Right atrium auricular region (tissue), 2 donors: ENCODE results near the gene OTUD5. TPM values are rescaled to one million over a fixed set of nuclear protein-coding genes. Genes with fewer than 3 reads are reported as not detected.
"Not testable (repeated sequence)": the region's sequence is repeated elsewhere in the genome, so short reads cannot be mapped to it uniquely, and the experiment has no call there.

Source experiments
- DNase-seq: peaks from one replicate; pipeline ENCODE4 v3.0.0-alpha.2; 2019; ENCODE audit warnings: low spot score
- H3K27ac ChIP-seq, 2 donors: fragments of 200-600 bp; sonication (generic); 1 replicate in 1 of 2; 2 replicates in 1 of 2; pipeline ENCODE4 v1.5.1; 2016 to 2019
- H3K27me3 ChIP-seq, 2 donors: fragments of 200-600 bp; sonication (generic); one replicate each; pipeline versions ENCODE4 v1.5.1 to v1.6.0; 2017 to 2019
- H3K36me3 ChIP-seq: fragments of 200-600 bp; sonication (generic); one replicate; pipeline ENCODE4 v1.5.1; 2016
- H3K4me1 ChIP-seq, 2 donors: fragments of 200-600 bp; sonication (generic); one replicate each; pipeline versions ENCODE4 v1.5.1 to v1.6.0; 2017 to 2019
- H3K4me3 ChIP-seq, 2 donors: fragments of 200-600 bp; sonication (generic); 1 replicate in 1 of 2; 2 replicates in 1 of 2; pipeline ENCODE4 v1.5.1; 2017 to 2019; ENCODE audit warnings: mild to moderate bottlenecking in 1 of 2, moderate library complexity in 1 of 2
- H3K9me3 ChIP-seq, 2 donors: fragments of 200-600 bp; sonication (generic); one replicate each; pipeline ENCODE4 v1.5.1; 2019
- total RNA-seq, 2 donors: library from RNA; depleted of rRNA; stranded (reverse); fragments of >200 nt; gene quantifications; one replicate each; pipeline ENCODE4 v1.1.0, GENCODE V29; 2016
- TF ChIP-seq, protein P1 (sequence below), 2 donors: fragments of 200-600 bp; sonication (generic); IDR thresholded peaks; one replicate each; pipeline ENCODE4 v1.5.1; 2019; ENCODE audit warnings: antibody characterized with exemption in 2 of 2

OTUD5 gene
- total RNA-seq, 2 donors from 2014 or later: 15.4 to 23.9 TPM

DNA sequence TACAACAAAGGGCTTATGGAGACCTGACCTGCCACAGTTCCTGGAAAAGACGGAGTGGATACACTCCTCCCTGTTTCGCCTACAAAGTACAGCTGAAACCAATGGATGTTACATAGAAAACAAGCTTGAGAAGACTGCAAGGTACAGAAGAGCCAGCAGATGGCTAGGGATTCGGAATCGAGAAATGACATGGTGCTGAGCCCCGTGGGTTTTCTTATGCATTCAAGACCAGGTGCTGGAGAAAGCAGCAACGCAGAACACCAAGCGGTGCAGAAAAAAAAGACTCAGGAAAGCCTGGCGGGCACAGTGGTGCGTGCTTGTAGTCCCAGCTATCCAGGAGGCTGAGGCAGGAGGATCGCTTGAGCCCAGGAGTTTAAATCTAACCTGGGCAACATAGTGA, 73.7 kb downstream of the OTUD5 start:
- TF ChIP-seq, protein P1, sequence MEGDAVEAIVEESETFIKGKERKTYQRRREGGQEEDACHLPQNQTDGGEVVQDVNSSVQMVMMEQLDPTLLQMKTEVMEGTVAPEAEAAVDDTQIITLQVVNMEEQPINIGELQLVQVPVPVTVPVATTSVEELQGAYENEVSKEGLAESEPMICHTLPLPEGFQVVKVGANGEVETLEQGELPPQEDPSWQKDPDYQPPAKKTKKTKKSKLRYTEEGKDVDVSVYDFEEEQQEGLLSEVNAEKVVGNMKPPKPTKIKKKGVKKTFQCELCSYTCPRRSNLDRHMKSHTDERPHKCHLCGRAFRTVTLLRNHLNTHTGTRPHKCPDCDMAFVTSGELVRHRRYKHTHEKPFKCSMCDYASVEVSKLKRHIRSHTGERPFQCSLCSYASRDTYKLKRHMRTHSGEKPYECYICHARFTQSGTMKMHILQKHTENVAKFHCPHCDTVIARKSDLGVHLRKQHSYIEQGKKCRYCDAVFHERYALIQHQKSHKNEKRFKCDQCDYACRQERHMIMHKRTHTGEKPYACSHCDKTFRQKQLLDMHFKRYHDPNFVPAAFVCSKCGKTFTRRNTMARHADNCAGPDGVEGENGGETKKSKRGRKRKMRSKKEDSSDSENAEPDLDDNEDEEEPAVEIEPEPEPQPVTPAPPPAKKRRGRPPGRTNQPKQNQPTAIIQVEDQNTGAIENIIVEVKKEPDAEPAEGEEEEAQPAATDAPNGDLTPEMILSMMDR (IDR thresholded peaks at IDR 0.05): no peak
- Histone ChIP-seq H3K27ac (no peak overlapping the region), H3K9me3 (no peaks in the 10 kb centered on the region), H3K4me3 (no peak overlapping the region), H3K36me3 (no peaks in the 10 kb centered on the region), H3K4me1 (no peaks in the 10 kb centered on the region), H3K27me3 (no peaks in the 10 kb centered on the region)
- no peak for DNase-seq

DNA sequence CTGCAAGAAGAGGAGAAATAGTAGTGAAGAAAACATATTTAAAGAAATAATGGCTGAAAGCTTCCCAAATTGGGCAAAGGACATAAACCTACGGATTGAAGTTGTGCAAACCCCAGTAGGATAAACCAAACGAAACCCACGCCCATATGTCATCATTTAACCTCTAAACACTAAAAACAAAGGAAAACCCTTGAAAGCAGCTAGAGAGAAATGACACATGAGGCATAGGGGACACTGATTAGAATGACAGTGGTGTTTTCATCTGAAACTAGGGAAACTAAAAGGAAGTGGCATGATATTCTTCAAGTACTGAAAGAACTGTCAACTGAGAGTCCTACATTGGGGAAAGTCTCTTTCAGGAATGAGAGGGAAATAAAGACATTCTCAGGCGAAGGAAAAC, 80.5 kb downstream of the OTUD5 start:
- not testable (repeated sequence) for H3K4me3 ChIP-seq, H3K9me3 ChIP-seq, H3K27ac ChIP-seq, H3K4me1 ChIP-seq, H3K27me3 ChIP-seq, DNase-seq, H3K36me3 ChIP-seq

Other genes starting within 250 kb of the OTUD5 start
- gene GLOD5, start 195.9 kb downstream of the OTUD5 start, total RNA-seq: not detected
- under 1 TPM in 1 of 2 donors, not detected in 1; 0.20 TPM for gene GATA1, start 171.0 kb downstream of the OTUD5 start, total RNA-seq
- 10 to 100 TPM; 27.1 to 30.4 TPM for gene HDAC6, start 155.5 kb downstream of the OTUD5 start, total RNA-seq
- gene ERAS, start 131.1 kb downstream of the OTUD5 start, total RNA-seq: not detected
- gene PCSK1N, start 122.0 kb downstream of the OTUD5 start, total RNA-seq: 10 to 100 TPM in 1 of 2 donors, 1 to 10 TPM in 1; 4.3 to 12.5 TPM
- 10 to 100 TPM; 49.2 to 56.5 TPM for gene TIMM17B, start 59.8 kb downstream of the OTUD5 start, total RNA-seq
- gene PQBP1, start 59.7 kb downstream of the OTUD5 start, total RNA-seq: 10 to 100 TPM; 44.4 to 66.7 TPM
- 10 to 100 TPM; 16.8 to 18.8 TPM for gene SLC35A2, start 46.0 kb downstream of the OTUD5 start, total RNA-seq
- gene PIM2, start 38.6 kb downstream of the OTUD5 start, total RNA-seq: 1 to 10 TPM; 5.4 to 9.1 TPM
- 1 to 10 TPM; 1.3 to 1.5 TPM for gene KCND1, start 14.2 kb upstream of the OTUD5 start, total RNA-seq
- gene GRIPAP1, start 44.7 kb upstream of the OTUD5 start, total RNA-seq: 10 to 100 TPM in 1 of 2 donors, 1 to 10 TPM in 1; 9.6 to 16.0 TPM
- gene TFE3, start 85.8 kb upstream of the OTUD5 start, total RNA-seq: 10 to 100 TPM; 25.8 to 60.3 TPM
- 1 to 10 TPM; 1.3 to 2.2 TPM for gene CCDC120, start 101.4 kb upstream of the OTUD5 start, total RNA-seq
- 10 to 100 TPM; 11.5 to 29.7 TPM for gene PRAF2, start 116.4 kb upstream of the OTUD5 start, total RNA-seq
- gene WDR45, start 122.3 kb upstream of the OTUD5 start, total RNA-seq: 100 to 1,000 TPM in 1 of 2 donors, 10 to 100 TPM in 1; 78.3 to 117 TPM
- gene GPKOW, start 166.1 kb upstream of the OTUD5 start, total RNA-seq: 10 to 100 TPM; 17.7 to 26.1 TPM
- gene MAGIX, start 205.2 kb upstream of the OTUD5 start, total RNA-seq: 10 to 100 TPM; 18.9 to 23.4 TPM
- gene PLP2, start 214.3 kb upstream of the OTUD5 start, total RNA-seq: 10 to 100 TPM; 47.8 to 64.8 TPM
- 10 to 100 TPM in 1 of 2 donors, 1 to 10 TPM in 1; 7.2 to 12.7 TPM for gene PRICKLE3, start 228.8 kb upstream of the OTUD5 start, total RNA-seq
- 1 to 10 TPM; 2.8 to 3.5 TPM for gene SYP, start 242.6 kb upstream of the OTUD5 start, total RNA-seq